ENCODE results near the gene ITPKC. TPM values are rescaled to one million over a fixed set of nuclear protein-coding genes. Genes with fewer than 3 reads are reported as not detected.

Gene ITPKC
- total RNA-seq, 3 donors from 2014 or later = 6.9 to 8.2 (median 8.2) TPM

DNA sequence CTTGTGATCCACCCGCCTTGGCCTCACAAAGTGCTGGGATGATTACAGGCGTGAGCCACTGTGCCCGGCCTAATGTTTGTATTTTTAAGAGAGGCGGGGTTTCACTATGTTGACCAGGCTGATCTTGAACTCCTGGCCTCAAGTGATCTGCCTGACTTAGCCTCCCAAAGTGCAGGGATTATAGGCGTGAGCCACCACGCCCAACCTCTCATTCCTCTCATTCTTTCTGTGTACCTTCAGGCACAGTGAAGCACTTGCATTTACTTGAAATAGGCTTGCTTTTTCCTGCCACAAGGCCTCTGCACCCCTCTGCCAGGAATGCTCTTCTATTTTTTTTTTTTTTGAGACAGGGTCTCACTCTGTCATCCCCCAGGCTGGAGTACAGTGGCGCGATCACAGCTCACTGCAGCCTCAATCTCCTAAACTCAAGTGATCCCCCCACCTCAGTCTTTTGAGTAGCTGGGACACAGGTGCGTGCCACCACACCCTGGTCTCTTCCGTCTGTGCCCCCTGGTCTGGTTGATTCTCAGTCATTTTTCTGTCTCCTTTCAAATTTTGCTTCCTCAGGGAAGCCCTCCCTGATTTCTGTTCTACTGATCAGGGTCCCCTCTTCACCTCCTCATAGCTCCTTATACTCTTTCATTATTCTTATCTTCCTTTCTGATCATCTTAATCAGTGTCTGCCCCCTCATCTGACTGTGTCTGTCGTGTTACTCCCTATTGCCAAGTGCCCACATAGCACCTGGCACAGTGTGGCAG, 18.3 kb downstream of the ITPKC start:
- Mint-ChIP-seq H3K27me3 (ENCODE audit: low read depth) (no peaks in the 10 kb centered on the region), H3K9me3 (no peaks in the 10 kb centered on the region), H3K36me3 (ENCODE audit: insufficient read depth) (peaks cover 37% of the 10 kb centered on the region), H3K4me1 (ENCODE audit: low read depth) (no peaks in the 10 kb centered on the region), H3K4me3 (no peak overlapping the region)
- ATAC-seq (no peak), DNase-seq (no peak)

DNA sequence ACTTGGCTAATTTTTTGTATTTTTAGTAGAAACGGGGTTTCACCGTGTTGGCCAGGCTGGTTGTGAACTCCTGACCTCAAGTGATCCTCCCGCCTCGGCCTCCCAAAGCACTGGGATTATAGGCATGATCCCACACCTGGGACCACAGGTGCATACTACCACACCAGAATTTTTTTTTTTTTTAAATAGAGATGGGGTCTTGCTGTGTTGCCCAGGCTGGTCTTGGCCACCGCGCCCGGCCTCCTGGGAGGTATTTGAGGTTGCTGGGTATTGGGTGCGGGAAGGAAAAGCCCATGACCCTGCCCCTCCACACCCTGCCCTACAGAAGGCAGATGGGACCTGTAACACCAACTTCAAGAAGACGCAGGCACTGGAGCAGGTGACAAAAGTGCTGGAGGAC, 19.7 kb downstream of the ITPKC start:
- H3K36me3 Mint-ChIP-seq (ENCODE audit: insufficient read depth) = peaks cover 30% of the 10 kb centered on the region
- H3K27me3 Mint-ChIP-seq (ENCODE audit: low read depth) = no peaks in the 10 kb centered on the region
- no peaks in the 10 kb centered on the region for H3K4me1 Mint-ChIP-seq (ENCODE audit: low read depth)
- no peak for ATAC-seq
- no peak overlapping the region for H3K4me3 Mint-ChIP-seq
- H3K9me3 Mint-ChIP-seq = no peaks in the 10 kb centered on the region
- no peak for DNase-seq

DNA sequence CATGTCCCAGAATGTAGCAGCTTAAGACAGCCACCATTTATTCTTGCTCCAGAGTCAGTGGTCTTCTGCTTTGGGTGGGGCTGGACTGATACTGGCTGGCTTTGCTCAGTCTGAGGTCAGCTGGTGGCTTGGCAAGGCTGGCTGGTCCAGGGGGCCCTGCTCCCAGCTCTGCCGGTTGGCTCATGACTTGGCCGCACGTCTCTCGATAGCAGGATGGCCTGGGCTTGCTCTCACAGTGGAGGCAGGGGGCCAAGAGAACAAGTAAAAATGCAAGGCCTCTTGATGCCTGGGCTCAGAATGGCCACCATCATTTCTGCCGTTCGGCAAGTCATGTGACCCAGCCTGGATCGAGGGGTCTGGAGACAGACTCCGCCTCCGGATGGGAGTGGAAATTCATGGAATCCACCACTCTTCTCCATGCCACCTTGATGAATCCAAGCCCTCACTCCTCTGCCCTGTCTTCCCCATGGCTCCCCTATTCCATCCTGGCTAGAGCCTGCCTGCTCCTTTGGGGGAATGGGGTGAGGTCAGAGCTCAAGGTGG, 20.3 kb downstream of the ITPKC start:
- H3K9me3 Mint-ChIP-seq = no peaks in the 10 kb centered on the region
- H3K4me3 Mint-ChIP-seq = no peak overlapping the region
- ATAC-seq (no peak), DNase-seq (no peak)
- peaks cover 30% of the 10 kb centered on the region for H3K36me3 Mint-ChIP-seq (ENCODE audit: insufficient read depth)
- H3K27me3 Mint-ChIP-seq (ENCODE audit: low read depth) = no peaks in the 10 kb centered on the region
- H3K4me1 Mint-ChIP-seq (ENCODE audit: low read depth) = no peaks in the 10 kb centered on the region

DNA sequence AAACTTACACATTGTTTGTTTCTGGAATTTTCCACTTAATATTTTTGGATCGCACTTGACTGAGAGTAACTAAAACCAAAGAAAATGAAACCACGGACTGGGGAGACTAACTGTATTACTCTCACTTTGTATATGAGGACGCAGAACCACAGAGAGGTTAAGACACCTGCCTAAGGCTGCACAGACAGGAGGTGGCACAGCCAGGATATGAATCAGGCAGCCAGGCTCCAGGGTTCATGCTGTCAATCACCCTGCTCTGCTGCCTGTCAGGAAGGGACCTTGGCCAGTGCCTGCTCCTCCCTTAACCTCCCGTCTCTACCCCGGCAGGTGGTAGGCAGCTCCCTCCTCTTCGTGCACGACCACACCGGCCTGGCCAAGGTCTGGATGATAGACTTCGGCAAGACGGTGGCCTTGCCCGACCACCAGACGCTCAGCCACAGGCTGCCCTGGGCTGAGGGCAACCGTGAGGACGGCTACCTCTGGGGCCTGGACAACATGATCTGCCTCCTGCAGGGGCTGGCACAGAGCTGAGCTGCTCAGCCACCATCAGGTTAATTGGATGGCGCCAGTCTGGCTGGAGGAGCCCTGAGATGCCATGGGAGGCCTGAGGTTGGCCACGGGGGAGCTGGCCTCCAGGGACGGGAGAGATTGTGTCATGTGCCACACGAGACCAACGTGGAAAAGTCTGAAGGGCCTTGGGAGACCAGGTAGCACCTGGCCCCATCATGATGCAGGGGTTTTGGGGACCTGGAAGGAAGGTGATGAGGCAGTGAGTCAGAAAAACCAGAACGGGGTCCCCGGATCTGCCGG, 22.3 kb downstream of the ITPKC start:
- H3K27me3 Mint-ChIP-seq (ENCODE audit: low read depth) = no peaks in the 10 kb centered on the region

DNA sequence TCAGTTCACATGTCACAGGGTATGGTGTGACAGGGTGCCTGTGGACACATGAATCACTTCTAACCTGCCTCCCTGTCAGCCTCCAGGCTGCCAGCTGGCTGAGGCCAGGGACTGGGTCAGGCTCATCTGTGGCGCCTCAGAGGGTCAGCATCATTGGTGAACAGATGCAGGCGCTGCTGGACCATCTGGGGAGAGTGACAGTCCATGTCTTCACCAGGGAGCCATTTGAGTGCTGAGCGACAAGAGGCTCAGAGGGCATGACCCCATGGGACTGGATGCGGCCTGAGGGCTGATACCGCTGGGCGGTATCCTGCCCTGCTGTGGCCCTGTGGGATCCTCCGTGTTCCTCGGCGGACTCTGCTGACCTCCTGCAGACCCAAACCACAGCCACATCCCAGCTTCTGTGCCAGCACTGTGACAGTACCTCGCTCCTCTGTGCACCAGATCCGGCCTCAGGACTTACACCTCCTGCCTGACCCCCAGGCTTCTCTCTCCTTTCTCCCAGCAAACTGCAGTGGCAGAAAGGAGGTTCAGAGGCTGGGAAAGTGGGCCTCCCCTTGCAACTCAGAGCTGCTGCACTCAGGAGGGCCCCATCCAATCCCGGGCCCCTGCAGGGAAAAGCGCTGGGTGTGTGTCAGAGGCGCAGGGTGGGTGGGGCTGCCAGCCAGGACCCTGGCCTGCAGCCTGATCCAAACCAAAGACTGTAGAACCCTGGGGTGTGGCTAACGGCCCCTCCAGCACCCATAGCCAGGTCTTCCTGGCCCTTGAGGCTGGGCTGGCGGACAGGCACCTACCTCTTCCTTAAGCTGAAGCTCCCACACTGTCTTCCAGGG, 23.2 kb downstream of the ITPKC start:
- Mint-ChIP-seq H3K4me3 (no peak overlapping the region), H3K27me3 (ENCODE audit: low read depth) (no peaks in the 10 kb centered on the region), H3K4me1 (ENCODE audit: low read depth) (no peaks in the 10 kb centered on the region), H3K36me3 (ENCODE audit: insufficient read depth) (peaks cover 13% of the 10 kb centered on the region), H3K9me3 (no peaks in the 10 kb centered on the region)
- no peak for DNase-seq
- ATAC-seq = no peak

More for the DNA sequence above, 22.3 kb downstream of the ITPKC start:
- Mint-ChIP-seq H3K4me3 (no peak overlapping the region), H3K4me1 (ENCODE audit: low read depth) (no peaks in the 10 kb centered on the region), H3K36me3 (ENCODE audit: insufficient read depth) (peaks cover 18% of the 10 kb centered on the region), H3K9me3 (no peaks in the 10 kb centered on the region)
- DNase-seq (no peak), ATAC-seq (no peak)

DNA sequence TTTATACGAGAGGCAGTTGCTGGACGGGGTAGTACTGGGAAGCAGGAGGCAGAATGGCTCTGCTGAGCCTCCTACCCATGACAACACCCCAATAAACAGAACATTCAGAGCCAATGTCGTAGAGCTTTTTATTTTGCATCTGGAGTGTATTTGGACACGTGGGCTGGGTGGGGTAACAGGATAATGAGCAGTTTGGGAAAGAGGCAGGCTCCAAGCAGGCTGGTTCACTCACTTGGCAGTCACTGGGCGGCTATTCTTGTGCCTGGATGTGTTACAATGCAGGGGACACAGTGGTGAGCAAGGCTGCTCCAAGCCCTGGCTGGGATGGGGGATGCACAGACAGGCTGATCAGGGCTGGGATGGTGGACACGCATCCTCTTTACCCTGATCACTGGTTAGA, 23.8 kb downstream of the ITPKC start:
- no peak overlapping the region for H3K4me3 Mint-ChIP-seq
- no peaks in the 10 kb centered on the region for H3K4me1 Mint-ChIP-seq (ENCODE audit: low read depth)
- ATAC-seq = no peak
- H3K36me3 Mint-ChIP-seq (ENCODE audit: insufficient read depth) = peaks cover 7% of the 10 kb centered on the region
- no peaks in the 10 kb centered on the region for H3K27me3 Mint-ChIP-seq (ENCODE audit: low read depth)
- DNase-seq = no peak
- no peaks in the 10 kb centered on the region for H3K9me3 Mint-ChIP-seq

DNA sequence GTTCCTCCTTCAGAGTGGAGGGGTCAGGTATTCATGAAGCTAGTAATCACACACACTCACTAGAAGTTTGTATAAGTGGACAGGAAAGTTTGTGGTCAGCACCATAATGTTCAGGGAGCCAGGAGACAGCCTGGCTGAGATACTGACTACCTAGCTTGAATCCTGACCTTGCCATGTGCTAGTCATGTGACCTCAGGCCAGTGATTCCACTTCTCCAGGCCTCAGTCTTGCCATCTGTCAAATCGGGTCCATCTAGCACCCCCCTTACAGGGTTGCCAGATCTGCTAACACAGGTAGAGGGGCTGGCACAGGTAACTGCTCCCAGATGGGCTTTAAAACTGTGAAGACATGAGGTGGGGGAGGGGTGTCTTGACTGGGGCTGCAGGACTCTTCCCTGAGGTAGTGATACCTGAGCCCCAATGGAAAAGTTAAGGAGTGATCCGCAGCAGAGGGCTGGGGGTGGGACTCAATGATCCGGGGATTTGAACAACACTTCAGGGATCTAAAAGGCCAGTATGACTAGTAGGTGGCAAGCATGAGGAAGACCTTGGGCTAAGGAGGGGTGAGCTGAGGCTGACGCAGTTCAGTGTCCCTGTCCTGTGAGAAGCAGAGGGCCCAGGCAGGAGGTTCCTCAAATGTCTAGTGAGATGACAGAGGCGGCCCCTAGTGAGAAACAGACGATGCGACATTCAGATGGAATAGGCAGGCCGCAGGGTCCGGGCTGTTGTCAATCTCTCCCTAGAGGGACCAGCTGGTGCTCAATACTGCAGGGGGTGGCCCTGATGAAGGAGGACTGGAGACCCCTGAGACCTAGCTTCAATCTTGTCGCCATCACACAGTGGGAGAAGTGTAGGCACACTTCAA, 24.8 kb downstream of the ITPKC start:
- H3K4me1 Mint-ChIP-seq (ENCODE audit: low read depth) = no peaks in the 10 kb centered on the region
- no peak overlapping the region for H3K4me3 Mint-ChIP-seq
- H3K9me3 Mint-ChIP-seq = no peaks in the 10 kb centered on the region
- H3K36me3 Mint-ChIP-seq (ENCODE audit: insufficient read depth) = peaks cover 6% of the 10 kb centered on the region
- no peaks in the 10 kb centered on the region for H3K27me3 Mint-ChIP-seq (ENCODE audit: low read depth)
- ATAC-seq (no peak), DNase-seq (no peak)

DNA sequence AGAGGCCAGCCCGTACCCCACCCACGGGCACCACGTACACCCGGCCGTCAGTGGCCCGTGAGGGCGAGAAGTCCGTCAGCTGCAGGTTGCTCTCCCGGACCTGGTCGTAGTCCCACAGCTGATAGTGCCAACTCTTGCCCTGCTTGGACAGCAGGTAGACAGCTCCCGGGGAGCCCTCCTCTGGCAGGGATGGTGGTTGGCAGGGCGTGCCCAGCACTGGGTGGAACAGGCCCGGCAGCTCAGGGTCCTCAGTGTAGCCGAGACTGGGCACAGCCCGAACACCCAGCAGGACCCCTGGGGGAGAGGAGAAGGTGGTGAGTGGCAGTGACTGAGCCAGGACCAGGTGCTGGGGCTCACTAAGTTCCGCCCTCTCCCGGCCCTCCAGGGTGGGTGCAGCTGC, 25.6 kb downstream of the ITPKC start:
- Mint-ChIP-seq H3K4me3 (no peak overlapping the region), H3K27me3 (ENCODE audit: low read depth) (no peaks in the 10 kb centered on the region), H3K9me3 (no peaks in the 10 kb centered on the region), H3K36me3 (ENCODE audit: insufficient read depth) (peaks cover 5% of the 10 kb centered on the region), H3K4me1 (ENCODE audit: low read depth) (no peaks in the 10 kb centered on the region)
- ATAC-seq = no peak
- no peak for DNase-seq

DNA sequence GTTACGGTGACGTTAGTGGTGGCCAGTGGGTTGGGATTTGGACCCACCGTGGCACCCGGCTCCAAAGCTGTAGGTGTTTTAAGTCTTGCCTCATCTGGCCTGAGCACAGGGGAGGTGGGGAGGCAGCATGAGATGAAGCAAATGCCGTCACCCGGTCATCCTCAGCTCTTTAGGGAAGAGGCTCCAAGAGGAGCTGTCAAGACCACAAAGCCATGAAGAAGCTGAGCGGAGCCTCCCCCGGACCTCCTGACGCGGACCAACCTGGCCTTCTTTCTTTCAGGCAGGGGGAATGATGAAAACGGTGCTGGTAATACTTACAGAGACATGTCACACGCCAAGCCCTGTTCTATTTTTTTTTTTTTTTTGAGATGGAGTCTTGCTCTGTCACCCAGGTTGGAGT, 26.0 kb downstream of the ITPKC start:
- Mint-ChIP-seq H3K4me1 (ENCODE audit: low read depth) (no peaks in the 10 kb centered on the region), H3K4me3 (no peak overlapping the region), H3K27me3 (ENCODE audit: low read depth) (no peaks in the 10 kb centered on the region), H3K36me3 (ENCODE audit: insufficient read depth) (peaks cover 3% of the 10 kb centered on the region), H3K9me3 (no peaks in the 10 kb centered on the region)
- ATAC-seq (no peak), DNase-seq (no peak)

DNA sequence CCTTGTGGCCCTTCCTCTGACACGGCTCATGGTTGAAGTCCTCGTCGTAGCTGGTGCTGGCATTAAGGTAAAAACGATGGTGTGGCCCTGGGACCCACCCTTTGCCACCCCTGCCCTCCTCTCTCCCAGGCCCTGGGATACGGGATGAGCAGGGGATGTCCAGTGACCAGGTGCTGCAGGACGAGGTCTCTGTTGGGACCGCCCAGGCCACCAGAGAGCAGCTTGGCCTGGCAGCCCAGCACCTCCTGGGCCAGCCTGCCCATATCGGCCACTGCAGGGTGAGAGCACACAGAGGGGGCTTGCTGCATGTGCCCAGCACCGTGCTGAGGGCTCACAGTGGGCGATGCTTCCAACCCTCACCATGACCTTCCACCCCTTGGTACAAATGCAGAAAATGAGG, 27.0 kb downstream of the ITPKC start:
- H3K36me3 Mint-ChIP-seq (ENCODE audit: insufficient read depth) = peaks cover under 1% of the 10 kb centered on the region
- no peaks in the 10 kb centered on the region for H3K27me3 Mint-ChIP-seq (ENCODE audit: low read depth)
- no peaks in the 10 kb centered on the region for H3K4me1 Mint-ChIP-seq (ENCODE audit: low read depth)
- no peaks in the 10 kb centered on the region for H3K9me3 Mint-ChIP-seq
- H3K4me3 Mint-ChIP-seq = no peak overlapping the region
- DNase-seq (no peak), ATAC-seq (no peak)

DNA sequence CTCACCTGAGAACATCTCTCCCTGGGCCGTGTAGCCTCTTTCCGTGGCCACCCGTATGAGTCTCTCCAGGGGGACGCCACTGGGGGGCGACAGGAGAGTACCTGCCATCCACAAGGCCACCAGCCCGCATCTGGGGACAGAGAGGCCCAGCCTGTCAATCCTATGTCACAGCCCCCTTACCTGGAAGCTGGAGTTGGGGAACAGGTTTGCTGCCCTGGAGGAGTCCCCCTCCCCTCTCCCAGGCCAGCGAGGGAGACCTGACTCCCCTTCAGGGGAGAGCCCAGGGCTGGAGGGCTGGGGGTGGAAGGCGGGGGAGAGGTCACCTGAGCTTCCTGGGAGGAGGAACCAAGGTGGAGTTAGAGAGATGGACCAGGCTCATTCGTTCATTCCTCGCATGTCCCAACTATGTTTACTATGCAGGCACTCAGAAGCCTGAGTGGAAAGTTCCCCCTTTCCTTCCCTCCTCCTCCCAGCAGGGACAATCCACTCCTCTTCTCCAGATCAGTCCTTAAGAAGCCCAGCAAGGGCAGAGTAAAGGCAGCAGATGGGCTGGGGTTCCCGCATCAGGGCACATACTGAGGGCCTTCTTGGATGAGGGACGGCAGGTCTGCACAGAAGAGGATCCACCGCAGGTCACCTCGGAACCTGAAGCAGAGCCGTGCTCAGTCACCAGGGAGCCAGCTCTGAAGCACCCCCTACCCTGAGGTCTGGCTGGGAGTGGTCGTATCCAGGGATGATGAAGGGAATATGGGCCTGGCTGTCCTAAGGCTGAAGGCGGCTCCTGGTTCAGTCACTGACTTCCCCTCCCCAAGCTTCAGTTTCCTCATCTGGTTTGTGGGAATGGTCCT, 27.9 kb downstream of the ITPKC start:
- Mint-ChIP-seq H3K27me3 (ENCODE audit: low read depth) (no peaks in the 10 kb centered on the region), H3K36me3 (ENCODE audit: insufficient read depth) (no peaks in the 10 kb centered on the region), H3K4me1 (ENCODE audit: low read depth) (peaks cover 8% of the 10 kb centered on the region), H3K4me3 (no peak overlapping the region), H3K9me3 (no peaks in the 10 kb centered on the region)
- ATAC-seq (peak in 1 of 2 donors; percentile 41), DNase-seq (no peak)

DNA sequence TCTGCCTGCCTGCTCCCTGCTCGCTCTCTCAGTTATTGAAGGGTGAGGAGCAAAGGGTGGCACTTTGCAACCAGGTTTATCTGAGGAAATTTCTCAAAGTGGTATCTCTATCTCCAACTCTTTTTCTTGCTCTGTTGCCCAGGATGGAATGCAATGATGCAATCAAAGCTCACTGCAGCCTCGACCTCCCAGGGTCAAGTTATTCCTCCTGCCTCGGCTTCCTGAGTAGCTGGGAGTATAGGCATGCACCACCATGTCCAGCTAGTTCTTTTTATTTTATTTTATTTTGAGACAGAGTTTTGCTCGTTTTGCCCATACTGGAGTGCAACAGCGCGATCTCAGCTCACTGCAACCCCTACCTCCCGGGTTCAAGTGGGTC, 28.5 kb downstream of the ITPKC start:
- no peaks in the 10 kb centered on the region for H3K36me3 Mint-ChIP-seq (ENCODE audit: insufficient read depth)
- DNase-seq (no peak), ATAC-seq (no peak)
- no peaks in the 10 kb centered on the region for H3K27me3 Mint-ChIP-seq (ENCODE audit: low read depth)
- no peaks in the 10 kb centered on the region for H3K9me3 Mint-ChIP-seq
- peaks cover 13% of the 10 kb centered on the region for H3K4me1 Mint-ChIP-seq (ENCODE audit: low read depth)
- H3K4me3 Mint-ChIP-seq = no peak overlapping the region

DNA sequence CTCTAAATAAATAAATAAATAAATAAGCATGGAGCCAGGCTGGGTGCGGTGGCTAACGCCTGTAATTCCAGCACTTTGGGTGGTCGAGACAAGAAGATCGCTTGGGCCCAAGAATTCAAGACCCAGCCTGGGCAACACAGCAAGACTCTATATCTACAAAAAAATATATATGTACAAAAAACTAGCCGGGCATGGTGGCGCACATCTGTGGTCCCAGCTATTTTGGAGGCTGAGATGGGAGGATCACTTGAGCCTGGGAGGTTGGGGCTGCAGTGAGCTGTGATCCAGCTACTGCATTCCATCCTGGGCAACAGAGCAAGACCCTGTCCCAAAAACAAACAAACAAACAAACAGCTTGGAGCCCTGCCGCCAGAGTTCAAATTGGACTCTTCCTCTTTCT, 30.6 kb downstream of the ITPKC start:
- Mint-ChIP-seq H3K4me3 (no peak overlapping the region), H3K36me3 (ENCODE audit: insufficient read depth) (peaks cover 10% of the 10 kb centered on the region), H3K4me1 (ENCODE audit: low read depth) (peaks cover 14% of the 10 kb centered on the region), H3K27me3 (ENCODE audit: low read depth) (no peaks in the 10 kb centered on the region), H3K9me3 (no peaks in the 10 kb centered on the region)
- DNase-seq (no peak), ATAC-seq (no peak)
